ENCODE data around the gene PSD.

The PSD gene

GRCh38 chr10:102452672-102453340, 34.2 kb upstream of the PSD start:
- CTCF ChIA-PET, result interaction anchor here (0.6 to 1.2 kb wide), 8 partner anchors 9 to 282 kb away, joined by 3 to 5 read pairs (median 3); partner anchors contain the start of genes ACTR1A and FBXL15
- H3K36me3 ChIP-seq (ENCODE audit: control insufficient read depth in 2 of 2, insufficient read depth in 1 of 2, low read length in 2 of 2), result peaks cover 14 to 36% of the 10 kb centered on the region in 2 experiments; a peak in 2 of 3 replicates
- H3K4me1 ChIP-seq (ENCODE audit: control insufficient read depth, insufficient read depth, low read length), result peaks cover 5% of the 10 kb centered on the region
- H3K9me3 ChIP-seq (ENCODE audit: control insufficient read depth, insufficient read depth, low read depth, low read length), result no peaks in the 10 kb centered on the region
- no peak overlapping the region; the same call in 1 of the 2 replicates for H3K27ac ChIP-seq (ENCODE audit: extremely low read depth, low read depth, low read length)
- POLR2A ChIA-PET, result interaction anchor here (0.6 to 5.3 kb wide), 7 partner anchors 8 to 58 kb away, joined by 3 to 60 read pairs (median 7); partner anchors contain the start of genes CUEDC2 and NFKB2
- H3K4me3 ChIP-seq (ENCODE audit: low read depth, low read length), result no peak overlapping the region
- TF ChIP-seq ZNF747 (tag by site-specific recombination; IDR thresholded peaks at IDR 0.05) (no peak), ZNF626 (tag by site-specific recombination; IDR thresholded peaks at IDR 0.05) (no peak), ZBTB11 (tag by site-specific recombination; conservative IDR thresholded peaks at IDR 0.05; ENCODE audit: low read depth) (no peak), SP3 (tag by site-specific recombination; IDR thresholded peaks at IDR 0.05) (peak; percentile 24; the same call in 1 of the 2 replicates), ZNF394 (tag by site-specific recombination; IDR thresholded peaks at IDR 0.05; ENCODE audit: borderline replicate concordance) (peak; percentile 80; the same call in 1 of the 2 replicates), BCL11B (tag by site-specific recombination; IDR thresholded peaks at IDR 0.05; ENCODE audit: low read depth) (no peak), ZNF580 (tag by site-specific recombination; IDR thresholded peaks at IDR 0.05) (peak; percentile 35), PATZ1 (tag by site-specific recombination; IDR thresholded peaks at IDR 0.05) (peak; percentile 88), IKZF3 (tag by site-specific recombination; IDR thresholded peaks at IDR 0.05) (peak; percentile 86), ZEB2 (tag by site-specific recombination; IDR thresholded peaks at IDR 0.05) (peak; percentile 91), ZNF623 (tag by site-specific recombination; IDR thresholded peaks at IDR 0.05) (0 out of 2 replicates have a peak, but pooled peaks have one; percentile 19), INSM2 (tag by site-specific recombination; IDR thresholded peaks at IDR 0.05) (no peak), ZNF133 (tag by site-specific recombination; IDR thresholded peaks at IDR 0.05) (peak; percentile 36; the same call in 1 of the 2 replicates), ZNF248 (tag by site-specific recombination; IDR thresholded peaks at IDR 0.05) (no peak), ZNF18 (tag by site-specific recombination; IDR thresholded peaks at IDR 0.05) (no peak), ZNF366 (tag by site-specific recombination; conservative IDR thresholded peaks at IDR 0.05) (peak; percentile 72), SP2 (tag by site-specific recombination; IDR thresholded peaks at IDR 0.05) (no peak), SCRT2 (tag by site-specific recombination; IDR thresholded peaks at IDR 0.05) (peak; percentile 77), ZNF433 (tag by site-specific recombination; IDR thresholded peaks at IDR 0.05; ENCODE audit: low read depth) (no peak), GLI4 (tag by site-specific recombination; IDR thresholded peaks at IDR 0.05) (no peak), RBAK (tag by site-specific recombination; IDR thresholded peaks at IDR 0.05) (no peak), ZNF837 (tag by site-specific recombination; IDR thresholded peaks at IDR 0.05) (no peak), KLF1 (tag by site-specific recombination; IDR thresholded peaks at IDR 0.05) (0 out of 2 replicates have a peak, but pooled peaks have one; percentile 4), ZNF501 (tag by site-specific recombination; IDR thresholded peaks at IDR 0.05) (peak; percentile 64; the same call in 1 of the 2 replicates), KLF16 (tag by site-specific recombination; IDR thresholded peaks at IDR 0.05) (peak; percentile 52; the same call in 1 of the 2 replicates), ZBTB7A (tag by site-specific recombination; IDR thresholded peaks at IDR 0.05; ENCODE audit: low read depth) (no peak), KLF17 (tag by site-specific recombination; IDR thresholded peaks at IDR 0.05) (peak; percentile 87), ZNF670 (tag by site-specific recombination; IDR thresholded peaks at IDR 0.05; ENCODE audit: low read depth) (no peak)

Data from HEK293 (cell line).